Lung (tissue), 12 donors: ENCODE data around the gene C9orf50. TPM values are rescaled to one million over a fixed set of nuclear protein-coding genes. Genes with fewer than 3 reads are reported as not detected.

Experiments used
- ATAC-seq: fragments of 200-7000 bp; cut with Tn5 transposase; one replicate; pipeline ENCODE4 v1.9.1; 2020; ENCODE audit warnings: moderate number of reproducible peaks; ENCODE audit not compliant: insufficient read depth, low FRiP score
- DNase-seq, 3 donors: peaks; one replicate each; pipeline ENCODE4 v3.0.0-alpha.2; 2013 to 2017
- H3K27ac ChIP-seq, 2 donors: one replicate each; pipeline ENCODE4 v1.5.1; 2013; ENCODE audit warnings: mild to moderate bottlenecking in 2 of 2, moderate library complexity in 2 of 2, control low read depth in 1 of 2, inconsistent platforms in 1 of 2, low read depth in 1 of 2, low read length in 1 of 2
- H3K27me3 ChIP-seq, 3 donors: one replicate each; pipeline ENCODE4 v1.5.1; 2013; ENCODE audit warnings: low read length in 2 of 3; ENCODE audit not compliant: control insufficient read depth in 3 of 3, insufficient read depth in 3 of 3
- H3K36me3 ChIP-seq, 4 donors: one replicate each; pipeline ENCODE4 v1.5.1; 2013; ENCODE audit warnings: low read length in 4 of 4, mild to moderate bottlenecking in 1 of 4, moderate library complexity in 1 of 4; ENCODE audit not compliant: control insufficient read depth in 4 of 4, insufficient read depth in 4 of 4
- H3K4me1 ChIP-seq, 5 donors: one replicate each; pipeline ENCODE4 v1.5.1; 2013; ENCODE audit warnings: low read length in 5 of 5, mild to moderate bottlenecking in 2 of 5, moderate library complexity in 1 of 5; ENCODE audit not compliant: control insufficient read depth in 5 of 5, insufficient read depth in 5 of 5
- H3K4me3 ChIP-seq: one replicate; pipeline ENCODE4 v1.5.1; 2013; ENCODE audit warnings: mild to moderate bottlenecking, control low read depth, moderate library complexity
- H3K9ac ChIP-seq, 2 donors: one replicate each; pipeline ENCODE4 v1.5.1; 2013; ENCODE audit warnings: low read length in 2 of 2, control low read depth in 1 of 2; ENCODE audit not compliant: insufficient read depth in 1 of 2
- H3K9me3 ChIP-seq, 4 donors: one replicate each; pipeline ENCODE4 v1.5.1; 2013; ENCODE audit warnings: low read length in 3 of 4, mild to moderate bottlenecking in 1 of 4, moderate library complexity in 1 of 4; ENCODE audit not compliant: control insufficient read depth in 4 of 4, insufficient read depth in 3 of 4
- WGBS, 2 donors: extraction: QIAGEN DNeasy Blood & Tissue Kit; methylation state at CpG; one replicate each; pipeline ENCODE4 v1.1.7; 2013; 5-methylcytosine and 5-hydroxymethylcytosine counted together
- polyA plus RNA-seq, 2 donors: library from polyadenylated mRNA; stranded (reverse); fragments of 200-250 nt; gene quantifications; one replicate each; pipeline ENCODE4 v1.2.1, GENCODE V29; 2013
- total RNA-seq, 2 donors: library from RNA; depleted of rRNA in 1 of 2; stranded (reverse); fragments of >200 nt in 1 of 2; gene quantifications; one replicate each; pipeline ENCODE4 v1.2.1, GENCODE V29; 2014 to 2021
- TF ChIP-seq, protein P1 (sequence below): IDR thresholded peaks from 2 replicates; pipeline ENCODE4 v1.5.1; 2012; ENCODE audit warnings: mild to moderate bottlenecking; ENCODE audit errors: control extremely low read depth, extremely low read depth
- donor health status: control.
- donor health status: control.
- donor health status: Bipolar disorder and iron deficiency.
- donor health status: healthy.
- donor health status: DM: yes; HTN: yes; CAD: no.

The C9orf50 gene
- total and polyA plus RNA-seq, 4 donors = 0.15 to 0.28 TPM; not detected in 2

- Histone ChIP-seq H3K9ac (no peak overlapping the region), H3K4me3 (no peak overlapping the region), H3K4me1 (peaks cover 0 to 26% (median 18%) of the 10 kb centered on the region in 5 donors), H3K27ac (no peak overlapping the region), H3K27me3 (no peaks in the 10 kb centered on the region), H3K36me3 (no peaks in the 10 kb centered on the region), H3K9me3 (no peaks in the 10 kb centered on the region)
- DNase-seq (no peak), ATAC-seq (no peak)
- WGBS, 2 donors = 91 to 92% methylated on average over 6 to 10 of the region's 10 CpGs
- TF ChIP-seq, protein P1, sequence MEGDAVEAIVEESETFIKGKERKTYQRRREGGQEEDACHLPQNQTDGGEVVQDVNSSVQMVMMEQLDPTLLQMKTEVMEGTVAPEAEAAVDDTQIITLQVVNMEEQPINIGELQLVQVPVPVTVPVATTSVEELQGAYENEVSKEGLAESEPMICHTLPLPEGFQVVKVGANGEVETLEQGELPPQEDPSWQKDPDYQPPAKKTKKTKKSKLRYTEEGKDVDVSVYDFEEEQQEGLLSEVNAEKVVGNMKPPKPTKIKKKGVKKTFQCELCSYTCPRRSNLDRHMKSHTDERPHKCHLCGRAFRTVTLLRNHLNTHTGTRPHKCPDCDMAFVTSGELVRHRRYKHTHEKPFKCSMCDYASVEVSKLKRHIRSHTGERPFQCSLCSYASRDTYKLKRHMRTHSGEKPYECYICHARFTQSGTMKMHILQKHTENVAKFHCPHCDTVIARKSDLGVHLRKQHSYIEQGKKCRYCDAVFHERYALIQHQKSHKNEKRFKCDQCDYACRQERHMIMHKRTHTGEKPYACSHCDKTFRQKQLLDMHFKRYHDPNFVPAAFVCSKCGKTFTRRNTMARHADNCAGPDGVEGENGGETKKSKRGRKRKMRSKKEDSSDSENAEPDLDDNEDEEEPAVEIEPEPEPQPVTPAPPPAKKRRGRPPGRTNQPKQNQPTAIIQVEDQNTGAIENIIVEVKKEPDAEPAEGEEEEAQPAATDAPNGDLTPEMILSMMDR = no peak
These were observed 48.4 kb downstream of the C9orf50 start for GRCh38 chr9:129572517-129572916.

DNA sequence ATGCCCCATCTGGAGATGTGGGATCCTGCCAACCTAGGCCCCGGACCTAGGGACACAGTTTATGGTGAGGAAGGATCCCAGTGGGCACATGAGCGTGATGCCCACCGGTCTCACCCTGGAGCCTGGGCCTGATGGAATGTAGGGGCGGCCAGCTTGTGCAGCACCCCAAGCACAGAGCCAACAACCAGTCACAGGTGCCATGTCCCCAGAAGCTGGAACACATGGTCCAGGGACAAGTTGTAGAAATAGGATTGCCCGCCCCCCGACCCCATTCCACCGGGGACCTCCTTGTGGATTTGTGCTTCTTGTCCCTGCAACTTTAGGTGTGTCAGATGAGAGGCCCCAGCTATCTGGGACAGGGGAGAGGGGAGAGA, 48.9 kb downstream of the C9orf50 start:
- H3K27me3 ChIP-seq = no peaks in the 10 kb centered on the region
- no peak for ATAC-seq
- H3K9ac ChIP-seq = no peak overlapping the region
- no peak overlapping the region for H3K4me3 ChIP-seq
- no peaks in the 10 kb centered on the region for H3K36me3 ChIP-seq
- no peaks in the 10 kb centered on the region for H3K9me3 ChIP-seq
- TF ChIP-seq, protein P1 = no peak
- no peak overlapping the region for H3K27ac ChIP-seq
- whole genome bisulfite sequencing, 2 donors = 94 to 97% methylated on average over 7 of the region's 7 CpGs
- H3K4me1 ChIP-seq = peaks cover 0 to 29% (median 18%) of the 10 kb centered on the region in 5 donors
- DNase-seq = no peak

DNA sequence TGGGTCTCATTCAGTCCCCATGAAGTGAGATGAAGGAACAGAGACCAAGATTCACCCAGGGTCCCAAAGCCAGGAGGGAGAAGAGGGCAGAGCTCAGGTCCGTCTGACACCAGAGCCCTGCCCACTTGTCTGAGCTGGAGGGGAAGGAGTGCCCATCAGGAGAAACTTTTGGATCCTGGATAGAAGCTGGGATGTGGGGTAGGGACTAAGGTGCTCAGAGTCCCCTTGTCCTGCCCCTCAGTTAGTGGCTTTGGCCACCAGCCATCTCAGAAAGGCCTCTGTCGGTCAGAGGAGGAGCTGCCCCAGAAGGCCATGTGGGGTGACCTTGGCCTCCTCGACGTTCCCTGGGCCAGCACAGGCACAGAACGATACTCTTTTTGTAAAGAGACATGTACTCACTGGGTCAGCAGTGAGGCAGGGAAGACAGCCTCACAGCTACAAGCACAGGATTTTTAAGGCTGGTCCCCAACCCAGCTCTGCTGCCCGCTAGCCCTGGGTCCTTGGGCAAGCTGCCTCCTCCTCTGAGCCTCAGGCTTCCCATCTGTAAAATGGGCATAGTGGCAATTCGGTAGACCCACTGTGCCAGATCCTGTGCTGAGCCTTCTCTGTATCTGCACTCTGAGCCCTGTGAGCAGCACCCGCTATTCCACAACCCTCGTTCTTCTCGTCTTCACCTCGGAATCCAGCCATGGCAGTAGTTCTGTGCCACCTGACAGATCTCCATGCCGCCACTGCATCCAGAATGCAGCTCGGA, 49.4 kb downstream of the C9orf50 start:
- H3K9ac ChIP-seq = no peak overlapping the region
- H3K27me3 ChIP-seq = no peaks in the 10 kb centered on the region
- 81 to 83% methylated on average over 13 of the region's 13 CpGs for WGBS, 2 donors
- H3K36me3 ChIP-seq = no peaks in the 10 kb centered on the region
- H3K4me1 ChIP-seq = peaks cover 0 to 29% (median 16%) of the 10 kb centered on the region in 5 donors
- no peaks in the 10 kb centered on the region for H3K9me3 ChIP-seq
- no peak overlapping the region for H3K4me3 ChIP-seq
- peak overlapping the region in 1 of 2 donors; percentile 0 for H3K27ac ChIP-seq
- TF ChIP-seq, protein P1 = no peak
- no peak for DNase-seq
- no peak for ATAC-seq
